Nephron (organoid): Measurements from ENCODE around the gene XXYLT1.

Source experiments
- H3K27ac Mint-ChIP-seq, 3 experiments: 2 replicates each; pipeline ENCODE4 v1.8.0; 2020; ENCODE audit warnings: mixed read lengths in 3 of 3, mild to moderate bottlenecking in 2 of 3, moderate library complexity in 1 of 3
- H3K27me3 Mint-ChIP-seq: 2 replicates; pipeline ENCODE4 v1.8.0; 2021; ENCODE audit warnings: low read depth, mild to moderate bottlenecking, moderate library complexity, mixed read lengths
- H3K36me3 Mint-ChIP-seq: 2 replicates; pipeline ENCODE4 v1.8.0; 2020; ENCODE audit warnings: low read depth, mixed read lengths
- H3K4me1 Mint-ChIP-seq: 2 replicates; pipeline ENCODE4 v1.8.0; 2020; ENCODE audit warnings: mixed read lengths
- H3K4me3 Mint-ChIP-seq, 3 experiments: 2 replicates each; pipeline ENCODE4 v1.8.0; 2020; ENCODE audit warnings: mild to moderate bottlenecking in 3 of 3, mixed read lengths in 3 of 3, moderate library complexity in 2 of 3
- H3K9me3 Mint-ChIP-seq: 2 replicates; pipeline ENCODE4 v1.8.0; 2020; ENCODE audit warnings: mixed read lengths
- TF ChIP-seq, protein P1 (sequence below), 3 experiments: fragments of 200-600 bp; sonication (generic); IDR thresholded peaks; one replicate each; pipeline ENCODE4 v1.5.0; 2021; ENCODE audit warnings: antibody characterized with exemption in 3 of 3; ENCODE audit not compliant: unreplicated experiment in 3 of 3

The XXYLT1 gene

DNA sequence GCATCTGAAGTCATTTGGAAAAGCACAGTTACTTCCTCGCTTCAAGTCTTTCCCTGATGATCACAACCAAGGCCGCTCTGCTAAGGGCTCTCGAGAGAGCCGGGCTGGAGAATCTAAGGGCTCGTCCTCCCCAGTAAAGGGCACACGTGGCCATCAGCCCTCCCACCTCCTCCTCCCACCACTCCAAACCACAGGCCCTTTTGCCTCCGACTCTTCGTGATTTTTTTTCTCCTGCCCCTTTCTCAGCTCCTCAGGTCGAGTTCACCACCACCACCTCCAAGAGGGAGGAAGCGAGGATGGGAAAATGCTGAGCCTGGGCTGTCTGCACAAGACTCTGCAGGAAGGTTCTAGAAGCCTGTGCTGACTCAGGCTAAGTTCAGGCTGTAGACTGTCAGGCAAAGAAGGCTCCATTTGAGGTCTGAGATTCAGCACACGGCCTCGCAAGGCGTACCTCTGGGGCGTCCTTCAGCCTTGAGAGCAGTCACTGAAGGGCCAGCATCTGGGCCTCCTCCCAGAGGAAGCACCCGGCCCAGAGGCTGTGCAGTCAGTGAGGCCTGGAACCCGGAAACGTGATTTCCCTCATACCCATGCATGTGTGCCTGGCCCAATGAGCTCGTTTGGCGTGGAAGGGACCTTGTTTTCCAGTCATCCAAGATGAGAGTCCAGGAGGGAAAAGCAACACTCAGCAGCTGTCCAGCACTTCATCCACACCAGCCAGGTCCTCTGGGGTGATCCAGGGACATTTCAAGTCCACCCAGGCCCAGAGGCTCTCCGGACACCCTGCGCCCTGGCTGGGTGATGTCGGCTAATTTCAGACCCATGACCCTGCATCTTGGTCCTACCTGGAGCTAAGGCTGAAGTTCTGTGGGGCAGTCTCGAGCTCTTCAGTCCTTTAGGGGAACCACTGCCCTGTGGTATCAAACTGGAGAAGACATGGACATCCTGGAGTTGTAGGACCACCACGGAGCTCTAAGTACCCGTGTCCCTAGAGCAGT, 196.8 kb downstream of the XXYLT1 start:
- no peak overlapping the region for H3K27ac Mint-ChIP-seq
- H3K9me3 Mint-ChIP-seq, result no peaks in the 10 kb centered on the region
- H3K27me3 Mint-ChIP-seq, result no peaks in the 10 kb centered on the region

GRCh38 chr3:195072916-195073564, 197.9 kb downstream of the XXYLT1 start:
- TF ChIP-seq, protein P1, sequence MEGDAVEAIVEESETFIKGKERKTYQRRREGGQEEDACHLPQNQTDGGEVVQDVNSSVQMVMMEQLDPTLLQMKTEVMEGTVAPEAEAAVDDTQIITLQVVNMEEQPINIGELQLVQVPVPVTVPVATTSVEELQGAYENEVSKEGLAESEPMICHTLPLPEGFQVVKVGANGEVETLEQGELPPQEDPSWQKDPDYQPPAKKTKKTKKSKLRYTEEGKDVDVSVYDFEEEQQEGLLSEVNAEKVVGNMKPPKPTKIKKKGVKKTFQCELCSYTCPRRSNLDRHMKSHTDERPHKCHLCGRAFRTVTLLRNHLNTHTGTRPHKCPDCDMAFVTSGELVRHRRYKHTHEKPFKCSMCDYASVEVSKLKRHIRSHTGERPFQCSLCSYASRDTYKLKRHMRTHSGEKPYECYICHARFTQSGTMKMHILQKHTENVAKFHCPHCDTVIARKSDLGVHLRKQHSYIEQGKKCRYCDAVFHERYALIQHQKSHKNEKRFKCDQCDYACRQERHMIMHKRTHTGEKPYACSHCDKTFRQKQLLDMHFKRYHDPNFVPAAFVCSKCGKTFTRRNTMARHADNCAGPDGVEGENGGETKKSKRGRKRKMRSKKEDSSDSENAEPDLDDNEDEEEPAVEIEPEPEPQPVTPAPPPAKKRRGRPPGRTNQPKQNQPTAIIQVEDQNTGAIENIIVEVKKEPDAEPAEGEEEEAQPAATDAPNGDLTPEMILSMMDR (IDR thresholded peaks at IDR 0.05; ENCODE audit: unreplicated experiment in 3 of 3), result no peak
- Mint-ChIP-seq H3K36me3 (peaks cover 15% of the 10 kb centered on the region), H3K27ac (no peak overlapping the region), H3K9me3 (no peaks in the 10 kb centered on the region), H3K27me3 (no peaks in the 10 kb centered on the region), H3K4me3 (no peak overlapping the region), H3K4me1 (peaks cover 3% of the 10 kb centered on the region)

More for the DNA sequence above, 196.8 kb downstream of the XXYLT1 start:
- TF ChIP-seq, protein P1 (IDR thresholded peaks at IDR 0.05; ENCODE audit: unreplicated experiment in 3 of 3), result no peak
- H3K36me3 Mint-ChIP-seq, result peaks cover 4% of the 10 kb centered on the region
- peaks cover 8% of the 10 kb centered on the region for H3K4me1 Mint-ChIP-seq
- H3K4me3 Mint-ChIP-seq, result no peak overlapping the region

DNA sequence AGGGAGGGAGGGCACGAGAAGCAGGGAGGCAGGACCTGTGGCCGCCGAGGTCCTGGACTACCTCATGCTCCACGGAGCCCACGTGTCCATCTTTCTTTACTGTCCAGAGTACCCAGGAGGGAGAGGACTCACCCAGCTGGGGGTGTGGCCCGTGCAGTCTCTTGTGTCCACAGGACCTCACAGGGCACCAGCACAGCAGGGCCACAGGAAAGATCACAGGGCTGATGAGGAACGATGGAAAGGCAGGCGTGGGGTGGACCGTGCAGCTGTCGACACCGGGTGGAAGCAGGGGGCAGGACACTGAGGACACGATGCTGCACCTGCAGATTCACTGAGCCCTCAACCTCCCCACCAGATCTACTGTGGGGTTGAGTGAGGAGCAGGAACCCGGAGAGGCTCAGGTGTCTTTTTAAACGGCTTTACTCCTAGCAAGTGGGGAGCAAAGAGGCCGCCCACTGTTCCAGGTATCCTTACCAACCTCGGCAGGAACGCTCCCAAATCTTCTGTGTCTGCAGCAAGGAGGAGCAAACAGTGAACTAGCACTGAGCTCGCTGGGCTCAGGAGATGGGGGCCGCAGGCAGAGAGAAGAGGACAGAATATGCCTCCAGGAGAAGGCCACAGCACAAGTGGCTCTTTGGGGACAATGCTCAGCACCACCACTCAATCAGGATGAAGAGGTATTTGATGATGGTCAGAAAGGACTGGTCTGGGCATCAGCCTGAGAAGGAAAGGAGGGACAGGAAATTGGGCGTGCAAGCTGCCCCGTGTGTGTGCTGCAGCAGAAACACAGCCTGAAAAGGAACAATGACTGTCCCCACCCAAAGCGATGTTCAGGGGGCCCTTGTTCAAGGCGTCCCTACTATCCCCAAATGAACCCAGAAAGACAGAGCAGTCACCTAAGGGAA, 198.8 kb downstream of the XXYLT1 start:
- Mint-ChIP-seq H3K4me3 (no peak overlapping the region), H3K27me3 (no peaks in the 10 kb centered on the region), H3K4me1 (no peaks in the 10 kb centered on the region), H3K27ac (no peak overlapping the region), H3K36me3 (peaks cover 21% of the 10 kb centered on the region), H3K9me3 (no peaks in the 10 kb centered on the region)
- TF ChIP-seq, protein P1 (IDR thresholded peaks at IDR 0.05; ENCODE audit: unreplicated experiment in 3 of 3), result no peak

DNA sequence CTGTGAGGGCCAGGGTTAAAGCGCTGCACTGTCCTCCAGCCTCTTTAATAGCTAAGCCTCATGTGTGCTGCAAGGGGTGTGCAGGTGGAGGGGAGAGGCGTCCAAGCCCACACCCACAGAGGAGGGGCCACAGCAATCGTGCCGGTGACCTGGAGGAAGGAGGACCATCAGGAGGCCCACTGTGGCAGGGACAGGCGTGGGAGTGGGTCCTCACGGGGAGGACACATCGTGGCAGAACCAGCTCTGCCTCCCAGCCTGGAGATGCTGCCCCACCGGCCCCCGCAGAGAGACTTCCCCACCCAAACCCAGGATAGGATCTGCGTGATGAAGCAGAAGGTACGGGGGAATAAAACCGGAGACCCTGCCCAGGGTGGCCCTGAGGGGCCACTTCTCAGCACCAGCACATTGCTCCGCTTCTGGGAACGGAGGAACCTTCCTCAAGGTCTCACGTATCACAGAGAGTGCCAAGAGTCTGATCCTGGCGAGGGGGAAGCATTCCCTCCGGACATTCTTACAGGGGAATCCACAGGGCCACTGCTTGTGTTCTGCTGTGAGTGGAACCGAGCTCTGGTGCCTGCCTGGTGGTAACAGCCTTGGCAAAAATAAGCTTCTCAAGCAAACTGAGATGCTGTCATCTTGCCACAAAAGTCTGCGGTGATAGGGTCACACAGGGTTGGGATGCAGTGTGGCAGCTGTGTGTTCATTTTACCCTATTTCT, 199.8 kb downstream of the XXYLT1 start:
- H3K27me3 Mint-ChIP-seq, result no peaks in the 10 kb centered on the region
- H3K4me3 Mint-ChIP-seq, result no peak overlapping the region
- peaks cover 4% of the 10 kb centered on the region for H3K4me1 Mint-ChIP-seq
- peaks cover 29% of the 10 kb centered on the region for H3K36me3 Mint-ChIP-seq
- H3K9me3 Mint-ChIP-seq, result no peaks in the 10 kb centered on the region
- TF ChIP-seq, protein P1 (IDR thresholded peaks at IDR 0.05; ENCODE audit: unreplicated experiment in 3 of 3), result no peak
- H3K27ac Mint-ChIP-seq, result no peak overlapping the region

DNA sequence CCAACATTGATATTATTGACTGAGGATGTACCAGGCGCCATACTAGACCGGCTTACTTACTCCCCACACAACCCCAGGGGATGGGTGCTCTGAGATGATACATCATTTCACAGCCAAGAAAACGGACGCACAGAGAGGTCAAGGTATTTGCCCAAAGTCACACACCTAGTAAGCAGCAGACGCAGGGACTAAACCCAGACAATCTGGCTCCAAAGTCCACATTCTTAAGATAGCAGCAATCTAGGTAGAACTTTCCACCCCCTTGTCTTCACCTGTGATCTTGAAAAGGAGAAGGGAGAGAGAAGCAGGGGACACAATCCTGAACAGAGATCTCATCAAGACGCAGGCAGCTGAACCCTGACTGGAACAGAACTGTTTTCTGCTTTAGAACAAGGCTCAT, 200.6 kb downstream of the XXYLT1 start:
- peaks cover 36% of the 10 kb centered on the region for H3K36me3 Mint-ChIP-seq
- peaks cover 5% of the 10 kb centered on the region for H3K4me1 Mint-ChIP-seq
- H3K27me3 Mint-ChIP-seq, result no peaks in the 10 kb centered on the region
- no peaks in the 10 kb centered on the region for H3K9me3 Mint-ChIP-seq
- H3K27ac Mint-ChIP-seq, result no peak overlapping the region
- TF ChIP-seq, protein P1 (IDR thresholded peaks at IDR 0.05; ENCODE audit: unreplicated experiment in 3 of 3), result no peak
- H3K4me3 Mint-ChIP-seq, result no peak overlapping the region
